HEK293 (cell line): ENCODE results near the gene PSME4.

ENCODE experiments used
- CTCF ChIA-PET: fragments of 350-600 bp; formaldehyde crosslinking; extraction: SDS; loops from one replicate; lab custom pipeline; 2021; ENCODE audit warnings: antibody characterized with exemption; lab: Yijun Ruan, JAX
- POLR2A ChIA-PET: fragments of 300-600 bp; formaldehyde crosslinking; extraction: SDS; loops from one replicate; lab custom pipeline; 2020; ENCODE audit warnings: antibody characterized with exemption, inconsistent platforms; lab: Yijun Ruan, JAX
- H3K27ac ChIP-seq: fragments of 200-500 bp; sonication (Bioruptor generic); 2 replicates; pipeline ENCODE4 v1.5.1; 2014; ENCODE audit warnings: low read depth, low read length, control low read depth, inconsistent platforms; ENCODE audit errors: extremely low read depth
- H3K36me3 ChIP-seq, 2 experiments: fragments of 200-500 bp in 1 of 2; sonication (Bioruptor generic) in 1 of 2; 1 replicate in 1 of 2; 2 replicates in 1 of 2; pipeline ENCODE4 v1.5.1; 2014 to 2017; ENCODE audit warnings: inconsistent platforms in 2 of 2, low read length in 2 of 2; ENCODE audit not compliant: control insufficient read depth in 2 of 2, insufficient read depth in 1 of 2
- H3K4me1 ChIP-seq: fragments of 200-500 bp; sonication (Bioruptor generic); 2 replicates; pipeline ENCODE4 v1.5.1; 2014; ENCODE audit warnings: mild to moderate bottlenecking, low read length, inconsistent platforms; ENCODE audit not compliant: control insufficient read depth, insufficient read depth
- H3K4me3 ChIP-seq: 2 replicates; pipeline ENCODE4 v1.5.1; 2011; ENCODE audit warnings: low read depth, mild to moderate bottlenecking, control low read depth, low read length, moderate library complexity
- H3K9me3 ChIP-seq: fragments of 200-500 bp; sonication (Bioruptor generic); 2 replicates; pipeline ENCODE4 v1.5.1; 2014; ENCODE audit warnings: low read depth, low read length, inconsistent platforms; ENCODE audit not compliant: control insufficient read depth, insufficient read depth
- BCL11B ChIP-seq: fragments of 450-650 bp; formaldehyde crosslinking; IDR thresholded peaks from 2 replicates; pipeline ENCODE4 v1.5.1; 2016; ENCODE audit warnings: low read depth, missing biosample characterization, missing genetic modification characterization
- KLF7 ChIP-seq: fragments of 450-650 bp; formaldehyde crosslinking; IDR thresholded peaks from 2 replicates; pipeline ENCODE4 v1.5.1; 2016; ENCODE audit warnings: missing biosample characterization, missing genetic modification characterization, borderline replicate concordance
- PRDM6 ChIP-seq: fragments of 450-650 bp; formaldehyde crosslinking; IDR thresholded peaks from 2 replicates; pipeline ENCODE4 v1.5.1; 2017; ENCODE audit warnings: missing biosample characterization, missing genetic modification characterization
- SCRT2 ChIP-seq: fragments of 450-650 bp; formaldehyde crosslinking; IDR thresholded peaks from 2 replicates; pipeline ENCODE4 v1.5.1; 2016; ENCODE audit warnings: missing biosample characterization, missing genetic modification characterization
- ZBTB1 ChIP-seq: fragments of 450-650 bp; formaldehyde crosslinking; IDR thresholded peaks from 2 replicates; pipeline ENCODE4 v1.5.1; 2016; ENCODE audit warnings: missing biosample characterization, missing genetic modification characterization
- ZBTB8A ChIP-seq: fragments of 450-650 bp; formaldehyde crosslinking; IDR thresholded peaks from 2 replicates; pipeline ENCODE4 v1.5.1; 2016; ENCODE audit warnings: missing biosample characterization, missing genetic modification characterization
- ZFP69B ChIP-seq: fragments of 450-650 bp; formaldehyde crosslinking; IDR thresholded peaks from 2 replicates; pipeline ENCODE4 v1.5.1; 2016; ENCODE audit warnings: missing biosample characterization, missing genetic modification characterization
- ZNF155 ChIP-seq: fragments of 450-650 bp; formaldehyde crosslinking; IDR thresholded peaks from 2 replicates; pipeline ENCODE4 v1.5.1; 2016; ENCODE audit warnings: missing biosample characterization, missing genetic modification characterization
- ZNF169 ChIP-seq: fragments of 450-650 bp; formaldehyde crosslinking; IDR thresholded peaks from 2 replicates; pipeline ENCODE4 v1.5.1; 2016; ENCODE audit warnings: missing biosample characterization, missing genetic modification characterization
- ZNF354C ChIP-seq: fragments of 450-650 bp; formaldehyde crosslinking; IDR thresholded peaks from 2 replicates; pipeline ENCODE4 v1.5.1; 2016; ENCODE audit warnings: missing biosample characterization, missing genetic modification characterization, low read depth, borderline replicate concordance
- ZNF510 ChIP-seq: fragments of 450-650 bp; formaldehyde crosslinking; IDR thresholded peaks from 2 replicates; pipeline ENCODE4 v1.5.1; 2018; ENCODE audit warnings: mild to moderate bottlenecking, missing genetic modification characterization, missing biosample characterization; ENCODE audit not compliant: insufficient replicate concordance
- ZNF530 ChIP-seq: fragments of 450-650 bp; formaldehyde crosslinking; IDR thresholded peaks from 2 replicates; pipeline ENCODE4 v1.5.1; 2016; ENCODE audit warnings: low read depth, missing biosample characterization, missing genetic modification characterization
- ZNF670 ChIP-seq: fragments of 450-650 bp; formaldehyde crosslinking; IDR thresholded peaks from 2 replicates; pipeline ENCODE4 v1.5.1; 2016; ENCODE audit warnings: missing biosample characterization, missing genetic modification characterization, low read depth
- ZNF747 ChIP-seq: fragments of 450-650 bp; formaldehyde crosslinking; IDR thresholded peaks from 2 replicates; pipeline ENCODE4 v1.5.1; 2016; ENCODE audit warnings: missing biosample characterization, missing genetic modification characterization
- ZNF76 ChIP-seq: fragments of 450-650 bp; formaldehyde crosslinking; IDR thresholded peaks from 2 replicates; pipeline ENCODE4; 2016; ENCODE audit warnings: low read depth, missing biosample characterization, missing genetic modification characterization, borderline replicate concordance
- ZNF776 ChIP-seq: fragments of 450-650 bp; formaldehyde crosslinking; IDR thresholded peaks from 2 replicates; pipeline ENCODE4 v1.5.0; 2017; ENCODE audit warnings: missing biosample characterization, missing genetic modification characterization, borderline replicate concordance
- ZNF792 ChIP-seq: fragments of 450-650 bp; formaldehyde crosslinking; IDR thresholded peaks from 2 replicates; pipeline ENCODE4 v1.5.1; 2016; ENCODE audit warnings: missing biosample characterization, missing genetic modification characterization
- TF ChIP-seq, protein P1 (sequence below): fragments of 450-650 bp; formaldehyde crosslinking; IDR thresholded peaks from 2 replicates; pipeline ENCODE4 v1.5.1; 2016; ENCODE audit warnings: missing biosample characterization, missing genetic modification characterization
- TF ChIP-seq, protein P2 (sequence below): fragments of 450-650 bp; formaldehyde crosslinking; IDR thresholded peaks from 2 replicates; pipeline ENCODE4 v1.5.1; 2017; ENCODE audit warnings: missing biosample characterization, missing genetic modification characterization

Gene PSME4

GRCh38 chr2:54008439-54008838 lies 37.6 kb upstream of the PSME4 start:
- POLR2A ChIA-PET: no interaction called here
- Histone ChIP-seq H3K36me3 (no peaks in the 10 kb centered on the region), H3K4me1 (no peaks in the 10 kb centered on the region), H3K27ac (no peak overlapping the region), H3K9me3 (no peaks in the 10 kb centered on the region), H3K4me3 (no peak overlapping the region)
- CTCF ChIA-PET: no interaction called here
- TF ChIP-seq ZNF747 (tag by site-specific recombination) (no peak), ZNF155 (no peak), ZNF169 (no peak), KLF7 (tag by site-specific recombination) (no peak), ZNF670 (no peak), ZFP69B (tag by site-specific recombination) (no peak), ZBTB8A (tag by site-specific recombination) (no peak)
- TF ChIP-seq, protein P1, sequence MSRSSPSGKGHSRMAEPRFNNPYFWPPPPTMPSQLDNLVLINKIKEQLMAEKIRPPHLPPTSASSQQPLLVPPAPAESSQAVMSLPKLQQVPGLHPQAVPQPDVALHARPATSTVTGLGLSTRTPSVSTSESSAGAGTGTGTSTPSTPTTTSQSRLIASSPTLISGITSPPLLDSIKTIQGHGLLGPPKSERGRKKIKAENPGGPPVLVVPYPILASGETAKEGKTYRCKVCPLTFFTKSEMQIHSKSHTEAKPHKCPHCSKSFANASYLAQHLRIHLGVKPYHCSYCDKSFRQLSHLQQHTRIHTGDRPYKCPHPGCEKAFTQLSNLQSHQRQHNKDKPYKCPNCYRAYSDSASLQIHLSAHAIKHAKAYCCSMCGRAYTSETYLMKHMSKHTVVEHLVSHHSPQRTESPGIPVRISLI (tag by site-specific recombination): no peak

- ChIA-PET CTCF (interaction anchor here (1.0 kb wide), 1 partner anchor 704 kb away, joined by 3 read pairs; no protein-coding TSS in a partner anchor), POLR2A (no interaction called here)
- Histone ChIP-seq H3K36me3 (no peaks in the 10 kb centered on the region), H3K27ac (no peak overlapping the region), H3K4me1 (no peaks in the 10 kb centered on the region), H3K4me3 (no peak overlapping the region), H3K9me3 (no peaks in the 10 kb centered on the region)
- no peak for TF ChIP-seq ZNF776 (tag by site-specific recombination)
- no peak for TF ChIP-seq ZNF510
- TF ChIP-seq BCL11B: no peak
- TF ChIP-seq, protein P2, sequence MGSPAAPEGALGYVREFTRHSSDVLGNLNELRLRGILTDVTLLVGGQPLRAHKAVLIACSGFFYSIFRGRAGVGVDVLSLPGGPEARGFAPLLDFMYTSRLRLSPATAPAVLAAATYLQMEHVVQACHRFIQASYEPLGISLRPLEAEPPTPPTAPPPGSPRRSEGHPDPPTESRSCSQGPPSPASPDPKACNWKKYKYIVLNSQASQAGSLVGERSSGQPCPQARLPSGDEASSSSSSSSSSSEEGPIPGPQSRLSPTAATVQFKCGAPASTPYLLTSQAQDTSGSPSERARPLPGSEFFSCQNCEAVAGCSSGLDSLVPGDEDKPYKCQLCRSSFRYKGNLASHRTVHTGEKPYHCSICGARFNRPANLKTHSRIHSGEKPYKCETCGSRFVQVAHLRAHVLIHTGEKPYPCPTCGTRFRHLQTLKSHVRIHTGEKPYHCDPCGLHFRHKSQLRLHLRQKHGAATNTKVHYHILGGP (tag by site-specific recombination): no peak
- no peak for TF ChIP-seq ZBTB1 (tag by site-specific recombination)
- TF ChIP-seq ZNF76 (tag by site-specific recombination): no peak
- TF ChIP-seq ZNF530 (tag by site-specific recombination): no peak
- peak; percentile 63 for TF ChIP-seq SCRT2
- TF ChIP-seq ZNF354C (tag by site-specific recombination): no peak
Measured at GRCh38 chr2:54000524-54000923, 29.7 kb upstream of the PSME4 start.

- no peaks in the 10 kb centered on the region for H3K9me3 ChIP-seq
- H3K27ac ChIP-seq: no peak overlapping the region
- H3K4me3 ChIP-seq: no peak overlapping the region
- POLR2A ChIA-PET: no interaction called here
- no peaks in the 10 kb centered on the region for H3K4me1 ChIP-seq
- CTCF ChIA-PET: no interaction called here
- no peaks in the 10 kb centered on the region for H3K36me3 ChIP-seq
- TF ChIP-seq PRDM6 (tag by site-specific recombination) (0 out of 2 replicates have a peak, but pooled peaks have one; percentile 31), ZNF792 (no peak)
- TF ChIP-seq, all 188 proteins: peak for 1
Measured at GRCh38 chr2:54000122-54000521, 29.3 kb upstream of the PSME4 start.
